Loucy (cell line): ENCODE data around the gene CST9L.

ENCODE experiments used
- CTCF ChIP-seq: fragments of 200-600 bp; sonication (generic); conservative IDR thresholded peaks from 2 replicates; pipeline ENCODE4 v1.5.1; 2014; ENCODE audit warnings: mild to moderate bottlenecking, antibody characterized with exemption, low read length
- EZH2phosphoT487 ChIP-seq: fragments of 200-600 bp; IDR thresholded peaks from 2 replicates; pipeline ENCODE4 v1.6.1; 2018; ENCODE audit warnings: antibody characterized with exemption, mild to moderate bottlenecking, moderate library complexity, borderline replicate concordance

GRCh38 chr20:23608251-23608846 lies 40.1 kb upstream of the CST9L start:
- TF ChIP-seq CTCF, result no peak
- TF ChIP-seq EZH2phosphoT487, result no peak
